Bronchial epithelial cell (primary cell): ENCODE results near the gene ZBTB16. TPM values are rescaled to one million over a fixed set of nuclear protein-coding genes. Genes with fewer than 3 reads are reported as not detected.

Experiments
- DNase-seq: peaks from one replicate; pipeline ENCODE4 v3.0.0-alpha.2; 2010; ENCODE audit warnings: low read depth
- FAIRE-seq: peaks from 2 replicates; lab custom pipeline; 2011; peaks lifted over from hg19 to GRCh38; lab: Jason Lieb, UNC
- H3K27me3 ChIP-seq: 2 replicates; pipeline ENCODE4 v1.5.1; 2011; ENCODE audit warnings: low read length; ENCODE audit not compliant: control insufficient read depth, insufficient read depth
- H3K36me3 ChIP-seq: 2 replicates; pipeline ENCODE4 v1.5.1; 2011; ENCODE audit warnings: low read length; ENCODE audit not compliant: control insufficient read depth, insufficient read depth
- H3K4me3 ChIP-seq: 2 replicates; pipeline ENCODE4 v1.5.1; 2011; ENCODE audit warnings: mild to moderate bottlenecking, low read depth, low read length, control low read depth
- CTCF ChIP-seq: IDR thresholded peaks from 2 replicates; pipeline ENCODE4 v1.5.1; 2011; ENCODE audit warnings: mild to moderate bottlenecking, moderate library complexity, low read length, control low read depth, inconsistent platforms; ENCODE audit not compliant: insufficient read depth, severe bottlenecking
- total RNA-seq: library from RNA; depleted of rRNA; stranded (reverse); fragments of >200 nt; gene quantifications from 2 replicates; pipeline ENCODE4 v1.2.1, GENCODE V29; 2014

The ZBTB16 gene
- total RNA-seq, 1 donor from 2014 or later, result 3.2 TPM

- DNase-seq (no peak), FAIRE-seq (no peak)
- H3K27me3 ChIP-seq, result peaks cover 4% of the 10 kb centered on the region
- no peaks in the 10 kb centered on the region for H3K36me3 ChIP-seq
- H3K4me3 ChIP-seq, result no peak overlapping the region
- no peak for TF ChIP-seq CTCF
These were observed 32.2 kb downstream of the ZBTB16 start for GRCh38 chr11:114091516-114092397.

GRCh38 chr11:114092478-114092877 lies 33.0 kb downstream of the ZBTB16 start:
- no peak overlapping the region for H3K4me3 ChIP-seq
- TF ChIP-seq CTCF, result no peak
- FAIRE-seq (no peak), DNase-seq (no peak)
- peaks cover 4% of the 10 kb centered on the region for H3K27me3 ChIP-seq
- H3K36me3 ChIP-seq, result no peaks in the 10 kb centered on the region

GRCh38 chr11:114092953-114093352 lies 33.4 kb downstream of the ZBTB16 start:
- H3K4me3 ChIP-seq, result no peak overlapping the region
- no peak for DNase-seq
- peaks cover 4% of the 10 kb centered on the region for H3K27me3 ChIP-seq
- no peaks in the 10 kb centered on the region for H3K36me3 ChIP-seq
- FAIRE-seq, result no peak
- TF ChIP-seq CTCF, result no peak

GRCh38 chr11:114094516-114094915 lies 35.0 kb downstream of the ZBTB16 start:
- FAIRE-seq (no peak), DNase-seq (no peak)
- Histone ChIP-seq H3K36me3 (no peaks in the 10 kb centered on the region), H3K27me3 (peaks cover 4% of the 10 kb centered on the region), H3K4me3 (no peak overlapping the region)
- no peak for TF ChIP-seq CTCF

GRCh38 chr11:114095899-114096298 lies 36.4 kb downstream of the ZBTB16 start:
- DNase-seq (no peak), FAIRE-seq (no peak)
- Histone ChIP-seq H3K27me3 (peaks cover 5% of the 10 kb centered on the region), H3K4me3 (no peak overlapping the region), H3K36me3 (no peaks in the 10 kb centered on the region)
- TF ChIP-seq CTCF, result no peak

GRCh38 chr11:114097832-114098231 lies 38.3 kb downstream of the ZBTB16 start:
- Histone ChIP-seq H3K4me3 (no peak overlapping the region), H3K27me3 (peaks cover 4% of the 10 kb centered on the region), H3K36me3 (no peaks in the 10 kb centered on the region)
- DNase-seq (no peak), FAIRE-seq (no peak)
- no peak for TF ChIP-seq CTCF
